ENCODE measurements around the gene PLIN5.

PLIN5 gene

DNA sequence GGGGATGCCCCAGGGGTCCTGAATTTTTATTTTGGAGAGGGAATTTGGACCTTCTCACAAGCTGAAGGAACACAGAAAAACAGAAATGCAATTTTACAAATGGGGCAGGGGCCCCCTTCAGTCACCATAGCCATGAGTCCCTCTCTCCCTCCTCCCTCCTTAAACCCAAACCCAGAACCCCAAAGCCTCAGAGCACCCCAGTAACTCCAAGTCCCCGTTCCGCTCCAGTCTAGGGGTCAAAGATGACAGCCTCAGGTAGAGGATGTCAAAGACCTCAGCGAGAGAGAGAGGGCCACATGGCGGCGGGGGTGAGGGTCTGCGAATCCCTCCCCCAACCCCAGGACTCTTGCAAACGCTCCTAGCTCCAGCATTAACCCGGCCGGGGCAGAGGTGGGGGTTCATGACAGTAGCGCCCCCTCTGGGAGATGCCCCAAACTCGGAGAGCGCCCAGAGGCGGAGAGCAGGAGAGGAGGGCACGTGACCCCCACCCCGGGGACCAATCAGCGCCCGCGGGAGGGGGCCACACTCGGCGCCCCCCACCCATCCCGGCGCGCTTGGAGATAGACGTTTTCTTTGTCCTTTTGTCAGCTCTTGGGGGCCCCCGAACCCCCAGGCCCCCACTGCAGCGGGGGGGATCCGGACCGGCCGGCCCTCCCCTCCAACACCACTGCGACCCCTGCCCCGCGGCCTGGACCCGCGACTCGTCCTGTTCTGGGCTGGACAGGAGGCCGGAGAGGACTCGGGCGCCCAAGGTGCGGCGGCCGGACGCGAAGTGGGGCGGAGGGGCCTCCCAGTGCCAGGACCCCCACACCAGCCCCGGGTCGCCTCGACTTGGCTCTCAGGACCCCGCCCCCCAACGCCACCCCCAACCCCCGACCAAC, 45.2 kb upstream of the PLIN5 start:
- H3K4me3 ChIP-seq (ENCODE audit: low read depth, low read length) = no peak overlapping the region
- TF ChIP-seq, protein P1, sequence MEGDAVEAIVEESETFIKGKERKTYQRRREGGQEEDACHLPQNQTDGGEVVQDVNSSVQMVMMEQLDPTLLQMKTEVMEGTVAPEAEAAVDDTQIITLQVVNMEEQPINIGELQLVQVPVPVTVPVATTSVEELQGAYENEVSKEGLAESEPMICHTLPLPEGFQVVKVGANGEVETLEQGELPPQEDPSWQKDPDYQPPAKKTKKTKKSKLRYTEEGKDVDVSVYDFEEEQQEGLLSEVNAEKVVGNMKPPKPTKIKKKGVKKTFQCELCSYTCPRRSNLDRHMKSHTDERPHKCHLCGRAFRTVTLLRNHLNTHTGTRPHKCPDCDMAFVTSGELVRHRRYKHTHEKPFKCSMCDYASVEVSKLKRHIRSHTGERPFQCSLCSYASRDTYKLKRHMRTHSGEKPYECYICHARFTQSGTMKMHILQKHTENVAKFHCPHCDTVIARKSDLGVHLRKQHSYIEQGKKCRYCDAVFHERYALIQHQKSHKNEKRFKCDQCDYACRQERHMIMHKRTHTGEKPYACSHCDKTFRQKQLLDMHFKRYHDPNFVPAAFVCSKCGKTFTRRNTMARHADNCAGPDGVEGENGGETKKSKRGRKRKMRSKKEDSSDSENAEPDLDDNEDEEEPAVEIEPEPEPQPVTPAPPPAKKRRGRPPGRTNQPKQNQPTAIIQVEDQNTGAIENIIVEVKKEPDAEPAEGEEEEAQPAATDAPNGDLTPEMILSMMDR (IDR thresholded peaks at IDR 0.05; ENCODE audit: insufficient read depth, low read depth, low read length, missing control alignments) = no peak
- DNase-seq (ENCODE audit: low read depth) = no peak

DNA sequence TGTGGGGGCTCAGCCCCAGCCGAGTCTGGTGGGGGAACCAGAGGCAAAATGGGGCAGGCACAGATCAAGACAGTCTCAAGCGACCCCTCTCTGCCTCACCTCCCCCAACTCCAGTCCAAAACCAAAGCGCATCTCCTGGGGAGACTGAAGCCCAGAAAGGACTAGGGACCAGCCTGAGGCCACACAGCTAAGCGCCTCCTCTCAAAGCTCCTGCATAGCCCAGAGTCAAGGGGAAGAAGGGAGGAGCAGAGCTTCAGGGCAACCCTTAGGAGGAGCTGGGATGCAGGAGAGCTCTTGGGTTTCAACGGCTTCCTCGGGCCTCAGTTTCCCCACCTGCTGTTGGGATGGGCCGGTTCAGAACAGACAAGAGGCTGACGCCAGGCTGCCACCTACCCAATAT, 44.4 kb upstream of the PLIN5 start:
- H3K4me3 ChIP-seq (ENCODE audit: low read depth, low read length) = no peak overlapping the region
- no peak for DNase-seq (ENCODE audit: low read depth)
- TF ChIP-seq, protein P1 (IDR thresholded peaks at IDR 0.05; ENCODE audit: insufficient read depth, low read depth, low read length, missing control alignments) = no peak

DNA sequence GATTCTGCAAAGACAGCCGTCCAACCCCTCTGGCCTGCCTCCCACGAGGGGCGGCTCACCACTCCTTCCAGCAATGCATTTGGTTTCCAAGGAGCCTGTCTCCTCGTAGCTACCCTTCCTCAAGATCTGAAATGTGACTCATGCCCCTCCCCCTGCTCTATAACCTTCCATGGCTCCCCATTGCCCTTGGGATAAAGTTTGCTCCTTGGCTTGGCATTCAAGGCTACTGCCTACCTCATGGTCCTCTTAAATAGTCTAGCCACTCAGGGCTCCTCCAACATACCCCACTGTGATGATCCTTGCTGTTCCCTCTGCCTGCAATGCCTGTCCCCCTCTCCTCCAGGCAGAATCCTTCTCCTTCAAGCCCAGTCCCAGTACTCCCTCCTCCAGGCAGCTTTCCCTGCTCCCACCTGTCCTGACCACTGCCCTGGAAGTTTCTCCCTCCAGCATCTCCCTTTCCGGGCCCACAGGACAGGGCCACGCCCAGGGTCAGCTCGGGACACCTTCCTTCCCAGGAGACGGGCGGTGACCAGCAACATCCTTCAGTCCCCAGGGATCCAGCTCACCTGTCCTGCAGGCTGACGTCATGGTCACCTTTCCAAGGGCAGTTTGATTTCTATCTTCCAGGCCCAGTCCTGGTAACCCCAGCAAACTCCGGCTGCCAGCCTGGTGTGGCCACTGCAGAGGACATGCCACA, 43.7 kb upstream of the PLIN5 start:
- DNase-seq (ENCODE audit: low read depth) = no peak
- H3K4me3 ChIP-seq (ENCODE audit: low read depth, low read length) = no peak overlapping the region
- TF ChIP-seq, protein P1 (IDR thresholded peaks at IDR 0.05; ENCODE audit: insufficient read depth, low read depth, low read length, missing control alignments) = no peak

DNA sequence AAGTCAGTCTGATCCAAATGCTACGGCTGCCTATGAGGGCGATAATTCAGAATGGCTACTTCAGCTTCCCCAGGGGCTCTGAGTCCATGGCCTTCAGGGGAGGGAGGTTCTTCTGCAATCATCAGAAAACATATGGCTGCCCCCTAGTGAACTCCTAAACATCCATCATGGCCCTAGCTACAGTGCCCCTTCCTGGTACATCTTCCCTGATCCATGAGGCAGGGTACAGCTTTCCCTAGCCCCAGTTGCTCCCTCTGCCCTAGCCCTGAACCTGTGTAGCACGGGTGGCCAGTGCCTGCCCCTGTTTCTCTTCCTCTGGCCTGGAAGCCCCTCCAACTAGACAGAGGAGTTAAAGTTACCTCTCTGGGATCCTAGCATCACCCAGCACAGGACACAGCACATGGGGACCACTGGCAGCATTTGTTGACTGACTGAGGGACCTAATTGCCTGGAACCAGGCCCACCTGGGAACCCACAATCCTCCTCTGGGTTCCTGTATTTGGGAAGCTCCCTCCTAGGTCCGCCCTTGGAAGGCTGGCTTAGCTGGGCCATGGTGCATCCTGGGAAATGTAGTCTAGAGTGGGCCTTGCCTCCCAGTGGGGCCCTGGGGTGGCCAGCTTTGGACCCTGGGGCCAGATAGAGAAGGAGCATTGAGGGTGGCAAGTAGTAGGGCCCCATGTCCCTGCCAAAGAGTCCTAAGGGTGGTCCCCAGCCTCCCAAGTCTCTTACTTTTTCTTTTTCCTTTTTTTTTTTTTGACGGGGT, 42.2 kb upstream of the PLIN5 start:
- no peak for DNase-seq (ENCODE audit: low read depth)
- TF ChIP-seq, protein P1 (IDR thresholded peaks at IDR 0.05; ENCODE audit: insufficient read depth, low read depth, low read length, missing control alignments) = no peak
- H3K4me3 ChIP-seq (ENCODE audit: low read depth, low read length) = no peak overlapping the region

DNA sequence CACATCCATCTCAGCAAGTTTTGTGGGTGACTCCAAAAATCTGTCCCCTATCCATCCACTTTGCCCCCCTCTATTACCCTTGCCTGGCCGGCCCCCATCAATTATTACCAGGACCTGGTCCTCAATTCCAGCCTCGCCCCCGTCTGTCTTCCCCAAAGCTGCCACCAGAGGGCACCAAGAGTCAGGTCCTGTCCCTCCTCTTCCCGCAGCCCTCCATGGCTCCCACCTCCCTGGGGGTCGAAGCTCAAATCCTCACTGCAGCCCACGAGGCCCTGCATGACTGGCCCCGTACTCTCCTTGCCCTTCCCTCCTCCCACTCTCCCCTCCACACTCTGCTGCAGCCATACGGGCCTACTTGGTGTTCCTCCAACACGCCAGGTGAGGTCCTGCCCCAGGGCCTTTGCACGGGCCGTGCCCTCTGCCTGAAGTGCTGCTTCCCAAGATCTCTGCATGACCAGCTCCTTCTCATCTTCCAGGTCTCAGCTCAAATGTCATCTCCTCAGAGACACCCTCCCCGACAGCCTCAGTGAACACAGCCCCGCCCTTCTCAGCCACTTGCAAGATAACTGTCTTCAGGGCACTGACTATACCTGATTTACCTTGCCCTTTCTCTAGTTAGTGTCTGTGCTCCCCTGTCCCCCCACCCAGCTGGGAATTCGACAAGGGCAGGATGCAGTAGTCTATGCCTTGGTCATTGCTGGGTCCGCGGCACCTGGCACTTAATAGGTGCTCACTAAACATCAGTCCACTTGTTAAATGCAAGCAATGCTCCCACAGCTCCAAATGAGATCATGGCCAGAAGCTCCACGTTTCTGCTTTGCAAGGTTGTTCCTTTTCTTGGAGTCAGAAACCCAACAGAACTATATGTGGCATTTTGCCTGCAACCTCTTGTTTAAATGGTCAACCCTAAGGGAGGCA, 41.3 kb upstream of the PLIN5 start:
- peak; percentile 62 for DNase-seq (ENCODE audit: low read depth)
- TF ChIP-seq, protein P1 (IDR thresholded peaks at IDR 0.05; ENCODE audit: insufficient read depth, low read depth, low read length, missing control alignments) = peak; percentile 74
- no peak overlapping the region for H3K4me3 ChIP-seq (ENCODE audit: low read depth, low read length)
